ENCODE data around the gene TTC36.

The TTC36 gene

DNA sequence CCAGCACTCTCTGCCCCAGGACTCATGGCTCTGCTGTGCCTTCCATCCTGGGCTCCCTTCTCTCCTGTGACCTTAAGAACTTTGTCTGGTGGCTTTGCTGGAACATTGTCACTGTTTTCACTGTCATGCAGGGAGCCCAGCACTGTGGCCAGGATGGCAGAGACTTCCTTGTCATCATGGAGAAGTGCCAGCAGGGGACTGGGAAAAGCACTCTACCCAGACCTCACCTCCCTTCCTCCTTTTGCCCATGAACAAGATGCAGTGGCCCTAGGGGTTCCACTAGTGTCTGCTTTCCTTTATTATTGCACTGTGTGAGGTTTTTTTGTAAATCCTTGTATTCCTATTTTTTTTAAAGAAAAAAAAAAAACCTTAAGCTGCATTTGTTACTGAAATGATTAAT lies 2.9 kb upstream of the TTC36 start:
- H4K20me1 ChIP-seq (ENCODE audit: insufficient read depth): no peaks in the 10 kb centered on the region
- H3K27me3 ChIP-seq (ENCODE audit: insufficient read depth, low read depth): no peaks in the 10 kb centered on the region
- H3K4me1 ChIP-seq (ENCODE audit: low read depth, poor library complexity, severe bottlenecking): peaks cover 5% of the 10 kb centered on the region
- no peak overlapping the region for H2AFZ ChIP-seq (ENCODE audit: low read depth)
- no peaks in the 10 kb centered on the region for H3K79me2 ChIP-seq (ENCODE audit: insufficient read depth, low read depth)
- H3K4me3 ChIP-seq (IDR thresholded peaks at IDR 0.05; ENCODE audit: insufficient read depth, low read depth, low read length): no peak overlapping the region
- H3K27ac ChIP-seq: no peak overlapping the region
- H3K36me3 ChIP-seq (ENCODE audit: insufficient read depth): no peaks in the 10 kb centered on the region
- TF ChIP-seq, protein P1, sequence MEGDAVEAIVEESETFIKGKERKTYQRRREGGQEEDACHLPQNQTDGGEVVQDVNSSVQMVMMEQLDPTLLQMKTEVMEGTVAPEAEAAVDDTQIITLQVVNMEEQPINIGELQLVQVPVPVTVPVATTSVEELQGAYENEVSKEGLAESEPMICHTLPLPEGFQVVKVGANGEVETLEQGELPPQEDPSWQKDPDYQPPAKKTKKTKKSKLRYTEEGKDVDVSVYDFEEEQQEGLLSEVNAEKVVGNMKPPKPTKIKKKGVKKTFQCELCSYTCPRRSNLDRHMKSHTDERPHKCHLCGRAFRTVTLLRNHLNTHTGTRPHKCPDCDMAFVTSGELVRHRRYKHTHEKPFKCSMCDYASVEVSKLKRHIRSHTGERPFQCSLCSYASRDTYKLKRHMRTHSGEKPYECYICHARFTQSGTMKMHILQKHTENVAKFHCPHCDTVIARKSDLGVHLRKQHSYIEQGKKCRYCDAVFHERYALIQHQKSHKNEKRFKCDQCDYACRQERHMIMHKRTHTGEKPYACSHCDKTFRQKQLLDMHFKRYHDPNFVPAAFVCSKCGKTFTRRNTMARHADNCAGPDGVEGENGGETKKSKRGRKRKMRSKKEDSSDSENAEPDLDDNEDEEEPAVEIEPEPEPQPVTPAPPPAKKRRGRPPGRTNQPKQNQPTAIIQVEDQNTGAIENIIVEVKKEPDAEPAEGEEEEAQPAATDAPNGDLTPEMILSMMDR (conservative IDR thresholded peaks at IDR 0.05; ENCODE audit: low read depth, low read length): no peak
- H3K4me2 ChIP-seq: no peak overlapping the region
- no peak overlapping the region for H3K9ac ChIP-seq

DNA sequence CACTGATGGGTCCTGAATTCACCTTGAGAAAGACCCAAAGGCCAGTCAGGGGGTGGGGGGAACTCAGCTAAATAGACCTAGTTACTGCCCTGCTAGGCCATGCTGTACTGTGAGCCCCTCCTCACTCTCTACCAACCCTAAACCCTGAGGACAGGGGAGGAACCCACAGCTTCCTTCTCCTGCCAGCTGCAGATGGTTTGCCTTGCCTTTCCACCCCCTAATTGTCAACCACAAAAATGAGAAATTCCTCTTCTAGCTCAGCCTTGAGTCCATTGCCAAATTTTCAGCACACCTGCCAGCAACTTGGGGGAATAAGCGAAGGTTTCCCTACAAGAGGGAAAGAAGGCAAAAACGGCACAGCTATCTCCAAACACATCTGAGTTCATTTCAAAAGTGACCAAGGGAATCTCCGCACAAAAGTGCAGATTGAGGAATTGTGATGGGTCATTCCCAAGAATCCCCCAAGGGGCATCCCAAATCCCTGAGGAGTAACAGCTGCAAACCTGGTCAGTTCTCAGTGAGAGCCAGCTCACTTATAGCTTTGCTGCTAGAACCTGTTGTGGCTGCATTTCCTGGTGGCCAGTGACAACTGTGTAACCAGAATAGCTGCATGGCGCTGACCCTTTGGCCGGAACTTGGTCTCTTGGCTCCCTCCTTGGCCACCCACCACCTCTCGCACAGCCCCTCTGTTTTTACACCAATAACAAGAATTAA lies 2.4 kb upstream of the TTC36 start:
- no peak overlapping the region for H2AFZ ChIP-seq (ENCODE audit: low read depth)
- H3K4me1 ChIP-seq (ENCODE audit: low read depth, poor library complexity, severe bottlenecking): peaks cover 11% of the 10 kb centered on the region
- TF ChIP-seq, protein P1 (conservative IDR thresholded peaks at IDR 0.05; ENCODE audit: low read depth, low read length): no peak
- no peaks in the 10 kb centered on the region for H3K79me2 ChIP-seq (ENCODE audit: insufficient read depth, low read depth)
- no peaks in the 10 kb centered on the region for H4K20me1 ChIP-seq (ENCODE audit: insufficient read depth)
- no peaks in the 10 kb centered on the region for H3K36me3 ChIP-seq (ENCODE audit: insufficient read depth)
- H3K27ac ChIP-seq: no peak overlapping the region
- no peaks in the 10 kb centered on the region for H3K27me3 ChIP-seq (ENCODE audit: insufficient read depth, low read depth)
- no peak overlapping the region for H3K4me2 ChIP-seq
- H3K4me3 ChIP-seq (IDR thresholded peaks at IDR 0.05; ENCODE audit: insufficient read depth, low read depth, low read length): no peak overlapping the region
- no peak overlapping the region for H3K9ac ChIP-seq

DNA sequence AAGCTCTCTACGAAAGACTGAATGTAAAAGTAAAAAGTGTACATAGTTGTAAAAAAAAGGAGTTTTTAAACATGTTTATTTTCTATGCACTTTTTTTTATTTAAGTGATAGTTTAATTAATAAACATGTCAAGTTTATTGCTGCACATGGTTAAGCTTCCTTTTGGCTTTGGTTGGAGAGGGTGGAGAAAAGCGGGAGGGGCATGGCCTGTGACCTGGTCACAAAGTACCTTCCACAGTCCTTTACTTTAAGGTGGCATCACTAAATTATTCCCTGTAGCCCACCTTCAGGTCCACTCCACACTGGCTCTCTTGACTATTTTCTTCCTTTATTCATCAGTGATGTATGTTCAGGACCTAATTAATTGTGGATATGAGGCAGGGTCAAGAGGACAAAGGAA lies 586 bp upstream of the TTC36 start:
- TF ChIP-seq, protein P1 (conservative IDR thresholded peaks at IDR 0.05; ENCODE audit: low read depth, low read length): no peak
- Histone ChIP-seq H3K4me1 (ENCODE audit: low read depth, poor library complexity, severe bottlenecking) (peaks cover 14% of the 10 kb centered on the region), H3K79me2 (ENCODE audit: insufficient read depth, low read depth) (no peaks in the 10 kb centered on the region), H3K27me3 (ENCODE audit: insufficient read depth, low read depth) (no peaks in the 10 kb centered on the region), H3K36me3 (ENCODE audit: insufficient read depth) (no peaks in the 10 kb centered on the region), H3K4me2 (no peak overlapping the region), H3K4me3 (IDR thresholded peaks at IDR 0.05; ENCODE audit: insufficient read depth, low read depth, low read length) (no peak overlapping the region), H3K27ac (no peak overlapping the region), H3K9ac (no peak overlapping the region), H2AFZ (ENCODE audit: low read depth) (no peak overlapping the region), H4K20me1 (ENCODE audit: insufficient read depth) (no peaks in the 10 kb centered on the region)

DNA sequence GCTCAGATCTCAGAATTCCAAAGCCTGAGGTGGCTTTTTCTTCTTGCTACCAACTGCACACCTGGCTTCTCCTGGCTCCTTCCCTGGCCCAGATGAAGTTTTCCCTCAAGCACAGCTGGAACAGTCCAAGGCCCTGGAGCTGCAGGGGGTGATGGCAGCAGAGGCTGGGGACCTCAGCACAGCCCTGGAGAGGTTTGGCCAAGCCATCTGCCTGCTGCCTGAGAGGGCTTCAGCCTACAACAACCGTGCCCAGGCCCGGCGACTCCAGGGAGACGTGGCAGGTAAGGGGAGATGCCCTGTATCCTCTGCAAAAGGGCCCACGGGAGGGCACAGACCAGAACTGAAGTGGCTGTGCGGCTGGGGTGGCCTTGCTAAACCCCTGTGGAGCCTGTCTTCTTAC lies 1.2 kb downstream of the TTC36 start:
- Histone ChIP-seq H3K36me3 (ENCODE audit: insufficient read depth) (no peaks in the 10 kb centered on the region), H3K79me2 (ENCODE audit: insufficient read depth, low read depth) (no peaks in the 10 kb centered on the region), H3K4me3 (IDR thresholded peaks at IDR 0.05; ENCODE audit: insufficient read depth, low read depth, low read length) (no peak overlapping the region), H3K27ac (no peak overlapping the region), H3K9ac (no peak overlapping the region), H3K4me1 (ENCODE audit: low read depth, poor library complexity, severe bottlenecking) (peaks cover 14% of the 10 kb centered on the region), H2AFZ (ENCODE audit: low read depth) (no peak overlapping the region), H4K20me1 (ENCODE audit: insufficient read depth) (no peaks in the 10 kb centered on the region), H3K4me2 (no peak overlapping the region), H3K27me3 (ENCODE audit: insufficient read depth, low read depth) (no peaks in the 10 kb centered on the region)
- TF ChIP-seq, protein P1 (conservative IDR thresholded peaks at IDR 0.05; ENCODE audit: low read depth, low read length): no peak
